H1 (cell line): ENCODE measurements around the gene SNAP29. TPM values are rescaled to one million over a fixed set of nuclear protein-coding genes. Genes with fewer than 3 reads are reported as not detected.
"Not testable (repeated sequence)": the region's sequence is repeated elsewhere in the genome, so short reads cannot be mapped to it uniquely, and the experiment has no call there.

Source experiments
- CTCF ChIA-PET: fragments of 300-600 bp; sonication (Branson Sonifier 250); formaldehyde crosslinking; loops from one replicate; lab custom pipeline; 2021; ENCODE audit not compliant: partially characterized antibody; lab: Charles Lee
- POLR2A ChIA-PET: fragments of 300-600 bp; sonication (Branson Sonifier 250); formaldehyde crosslinking; loops from one replicate; lab custom pipeline; 2021; ENCODE audit warnings: inconsistent platforms; ENCODE audit not compliant: partially characterized antibody; lab: Charles Lee
- DNase-seq, 2 experiments: peaks; one replicate each; pipeline versions ENCODE4 v3.0.0 to v3.0.0-alpha.2; 2010 to 2022; ENCODE audit warnings: low spot score in 2 of 2, low read depth in 1 of 2, mixed read lengths in 1 of 2
- FAIRE-seq: peaks from 2 replicates; lab custom pipeline; 2011; peaks lifted over from hg19 to GRCh38; lab: Jason Lieb, UNC
- H2AFZ ChIP-seq: 2 replicates; pipeline ENCODE4 v1.8.1; 2012; ENCODE audit warnings: low read length, inconsistent platforms
- H2AK5ac ChIP-seq: 2 replicates; pipeline ENCODE4 v1.6.1; 2013; ENCODE audit warnings: low read depth, low read length
- H2BK120ac ChIP-seq: replicated peaks from 2 replicates; pipeline ENCODE3; 2013; ENCODE audit warnings: low read depth, low read length, inconsistent platforms
- H2BK12ac ChIP-seq: 2 replicates; pipeline ENCODE4 v1.6.1; 2013; ENCODE audit warnings: low read depth, low read length
- H2BK15ac ChIP-seq: 2 replicates; pipeline ENCODE4 v1.6.1; 2013; ENCODE audit warnings: low read length
- H2BK20ac ChIP-seq: 2 replicates; pipeline ENCODE4 v1.6.1; 2013; ENCODE audit warnings: low read length
- H2BK5ac ChIP-seq: 2 replicates; pipeline ENCODE4 v1.6.1; 2013; ENCODE audit warnings: low read depth, low read length
- H3K14ac ChIP-seq: 2 replicates; pipeline ENCODE4 v1.6.1; 2013; ENCODE audit warnings: inconsistent platforms; ENCODE audit not compliant: insufficient read length
- H3K18ac ChIP-seq: 2 replicates; pipeline ENCODE4 v1.6.1; 2013; ENCODE audit warnings: low read length; ENCODE audit errors: extremely low read depth
- H3K23ac ChIP-seq: 2 replicates; pipeline ENCODE4 v1.6.1; 2013; ENCODE audit warnings: inconsistent platforms; ENCODE audit not compliant: insufficient read length
- H3K23me2 ChIP-seq: 2 replicates; pipeline ENCODE4 v1.6.1; 2013; ENCODE audit warnings: low read depth, low read length
- H3K27ac ChIP-seq: 2 replicates; pipeline ENCODE4 v1.6.1; 2011; ENCODE audit warnings: low read depth, low read length, inconsistent platforms
- H3K27me3 ChIP-seq, 4 experiments: replicated peaks in 1 of 4; 1 replicate in 1 of 4; 2 replicates in 3 of 4; pipeline versions ENCODE4 v1.6.1 to v1.8.1; 2011 to 2013; ENCODE audit warnings: low read length in 3 of 4, mild to moderate bottlenecking in 3 of 4, inconsistent platforms in 2 of 4, mixed read lengths in 2 of 4, moderate library complexity in 1 of 4; ENCODE audit not compliant: control insufficient read depth in 3 of 4, insufficient read depth in 3 of 4; ENCODE audit errors: extremely low read depth in 1 of 4
- H3K36me3 ChIP-seq, 4 experiments: 2 replicates each; pipeline versions ENCODE4 v1.6.1 to v1.8.1; 2011 to 2013; ENCODE audit warnings: mild to moderate bottlenecking in 4 of 4, low read length in 3 of 4, moderate library complexity in 2 of 4, control low read depth in 1 of 4, inconsistent platforms in 1 of 4; ENCODE audit not compliant: insufficient read depth in 4 of 4, control insufficient read depth in 2 of 4
- H3K4ac ChIP-seq: replicated peaks from 2 replicates; pipeline ENCODE3; 2013; ENCODE audit warnings: low read length, low read depth, mixed read lengths, inconsistent platforms; ENCODE audit not compliant: insufficient read length
- H3K4me1 ChIP-seq, 4 experiments: replicated peaks in 1 of 4; 1 replicate in 1 of 4; 2 replicates in 3 of 4; pipeline versions ENCODE4 v1.6.1 to v1.8.1; 2011 to 2013; ENCODE audit warnings: low read length in 3 of 4, inconsistent platforms in 2 of 4, mixed read lengths in 1 of 4; ENCODE audit not compliant: insufficient read depth in 4 of 4, control insufficient read depth in 3 of 4
- H3K4me2 ChIP-seq, 2 experiments: 2 replicates each; pipeline versions ENCODE4 v1.6.1 to v1.8.1; 2011 to 2013; ENCODE audit warnings: low read depth in 2 of 2, low read length in 2 of 2, control low read depth in 1 of 2, inconsistent platforms in 1 of 2, mild to moderate bottlenecking in 1 of 2; ENCODE audit not compliant: insufficient read depth in 1 of 2
- H3K4me3 ChIP-seq, 4 experiments: fragments of 200-600, 300-600 bp in 1 of 4; sonication (generic), shearing (Covaris generic), sonication (Bioruptor Twin) in 1 of 4; 2 replicates each; pipeline versions ENCODE4 v1.5.1 to v1.8.1; 2011 to 2016; ENCODE audit warnings: low read length in 4 of 4, low read depth in 3 of 4, control low read depth in 2 of 4, inconsistent platforms in 2 of 4, mild to moderate bottlenecking in 2 of 4, mixed read lengths in 1 of 4, moderate library complexity in 1 of 4; ENCODE audit not compliant: insufficient read depth in 2 of 4; ENCODE audit errors: extremely low read depth in 1 of 4
- H3K56ac ChIP-seq: replicated peaks from 2 replicates; pipeline ENCODE3; 2013; ENCODE audit warnings: low read depth, mild to moderate bottlenecking, mixed read lengths, low read length, inconsistent platforms; ENCODE audit not compliant: insufficient read length
- H3K79me1 ChIP-seq: 2 replicates; pipeline ENCODE4 v1.6.1; 2013; ENCODE audit warnings: low read depth, low read length, control low read depth
- H3K79me2 ChIP-seq, 2 experiments: 2 replicates each; pipeline versions ENCODE4 v1.6.1 to v1.8.1; 2012 to 2013; ENCODE audit warnings: low read length in 2 of 2, mild to moderate bottlenecking in 2 of 2, inconsistent platforms in 1 of 2; ENCODE audit not compliant: insufficient read depth in 2 of 2, control insufficient read depth in 1 of 2
- H3K9ac ChIP-seq, 4 experiments: replicated peaks in 1 of 4; 1 replicate in 1 of 4; 2 replicates in 3 of 4; pipeline versions ENCODE4 v1.6.1 to v1.8.1; 2011 to 2013; ENCODE audit warnings: low read depth in 3 of 4, low read length in 3 of 4, control low read depth in 2 of 4, mild to moderate bottlenecking in 2 of 4, moderate library complexity in 2 of 4, inconsistent platforms in 1 of 4; ENCODE audit errors: extremely low read depth in 1 of 4
- H3K9me3 ChIP-seq, 2 experiments: 2 replicates each; pipeline versions ENCODE4 v1.6.1 to v1.8.1; 2012 to 2013; ENCODE audit warnings: mild to moderate bottlenecking in 2 of 2, moderate library complexity in 2 of 2, control low read depth in 1 of 2, inconsistent platforms in 1 of 2, low read depth in 1 of 2, low read length in 1 of 2, mixed read lengths in 1 of 2; ENCODE audit not compliant: insufficient read depth in 2 of 2
- H4K20me1 ChIP-seq, 2 experiments: replicated peaks in 1 of 2; 2 replicates each; pipeline versions ENCODE3 to v1.8.1; 2011 to 2013; ENCODE audit warnings: inconsistent platforms in 2 of 2, low read length in 2 of 2, mild to moderate bottlenecking in 1 of 2; ENCODE audit not compliant: insufficient read depth in 2 of 2, control insufficient read depth in 1 of 2
- H4K5ac ChIP-seq: 2 replicates; pipeline ENCODE4 v1.6.1; 2013; ENCODE audit warnings: low read length, low read depth, mixed read lengths, inconsistent platforms; ENCODE audit not compliant: insufficient read length
- H4K8ac ChIP-seq: 2 replicates; pipeline ENCODE4 v1.8.0; 2013; ENCODE audit warnings: mild to moderate bottlenecking, moderate library complexity, low read length, inconsistent platforms; ENCODE audit not compliant: insufficient read depth; ENCODE audit errors: extremely low read depth
- H4K91ac ChIP-seq: replicated peaks from 2 replicates; pipeline ENCODE3; 2013; ENCODE audit warnings: low read length, mixed read lengths, inconsistent platforms; ENCODE audit not compliant: insufficient read length
- WGBS, 2 experiments: shearing (Covaris generic) in 1 of 2; methylation state at CpG; one replicate each; pipeline versions ENCODE4 v1.1.6 to v1.1.7; 2013 to 2015; ENCODE audit warnings: low lambda C conversion rate in 2 of 2, mixed read lengths in 2 of 2, inconsistent platforms in 1 of 2, low coverage in 1 of 2, missing lambda C conversion rate in 1 of 2; ENCODE audit not compliant: insufficient replicate concordance in 2 of 2, insufficient coverage in 1 of 2, insufficient read length in 1 of 2; ENCODE audit errors: extremely low coverage in 1 of 2, missing lambda C conversion rate in 1 of 2; 5-methylcytosine and 5-hydroxymethylcytosine counted together
- polyA plus RNA-seq, 7 experiments: library from polyadenylated mRNA; depleted of rRNA in 3 of 7; stranded (reverse) in 5 of 7; unstranded in 2 of 7; fragments of >200 nt in 5 of 7; fragments of 200-250 nt in 2 of 7; gene quantifications; 1 replicate in 5 of 7; 2 replicates in 1 of 7; 4 replicates in 1 of 7; pipeline versions ENCODE4 v1.2.1 to v1.2.3, GENCODE V29; 2011 to 2013; ENCODE audit warnings: missing spikeins in 2 of 7, mixed read lengths in 2 of 7
- total RNA-seq: library from RNA; stranded (reverse); fragmentation: NEBNext Ultra II Directional; extraction: Animal tissue kit (Norgen Biotek cat#: 25700); gene quantifications from 2 replicates; pipeline ENCODE4 v1.2.1, GENCODE V29; 2021

The SNAP29 gene
- total and polyA plus RNA-seq, 2 of the 8 experiments (the other 6 are each of a cell fraction or from before 2014, with no cell fraction given), result 11.8 to 15.0 TPM

- 80% methylated on average over 17 of the region's 18 CpGs; no CpG with 5 or more reads in 1 of the 2 experiments for WGBS, 2 experiments
- ChIA-PET CTCF (interaction anchor here (1.1 to 1.9 kb wide), 4 partner anchors 10 to 18 kb away, joined by 3 to 7 read pairs (median 4); partner anchors contain the start of gene CRKL), POLR2A (interaction anchor here (0.7 to 1.0 kb wide), 3 partner anchors 22 to 93 kb away, joined by 3 to 4 read pairs (median 4); no protein-coding TSS in a partner anchor)
- H2BK20ac ChIP-seq, H3K27me3 ChIP-seq, H3K27ac ChIP-seq, H3K9me3 ChIP-seq, H2BK120ac ChIP-seq, H3K36me3 ChIP-seq, DNase-seq, H4K91ac ChIP-seq, H2AK5ac ChIP-seq, H2BK12ac ChIP-seq, H3K56ac ChIP-seq, H3K4me1 ChIP-seq, H2AFZ ChIP-seq, H3K79me2 ChIP-seq, FAIRE-seq, H4K8ac ChIP-seq, H3K4me2 ChIP-seq, H3K14ac ChIP-seq, H2BK15ac ChIP-seq, H4K20me1 ChIP-seq, H4K5ac ChIP-seq, H3K79me1 ChIP-seq, H3K23ac ChIP-seq, H3K4ac ChIP-seq, H3K4me3 ChIP-seq, H3K9ac ChIP-seq, H2BK5ac ChIP-seq, H3K18ac ChIP-seq, H3K23me2 ChIP-seq: not testable (repeated sequence)
These were observed 42.6 kb downstream of the SNAP29 start for GRCh38 chr22:20901093-20902033.
